Smooth muscle cell of the pulmonary artery (primary cell): Measurements from ENCODE around the gene FIGN. TPM values are rescaled to one million over a fixed set of nuclear protein-coding genes. Genes with fewer than 3 reads are reported as not detected.

Experiments used
- total RNA-seq: library from RNA; depleted of rRNA; stranded (reverse); fragments of >200 nt; gene quantifications from 2 replicates; pipeline ENCODE4 v1.2.3, GENCODE V29; 2014

FIGN gene
- 0.99 and 2.7 TPM in 2 replicates for total RNA-seq

GRCh38 chr2:163735685-163736432 is at the start of gene FIGN:
Gene FIGN, minus strand, starts transcription at chr2:163736008. Its CDS starts 1,081 bp downstream, at chr2:163734927.

